ENCODE data around the gene ALG5. TPM values are rescaled to one million over a fixed set of nuclear protein-coding genes. Genes with fewer than 3 reads are reported as not detected.

ALG5 gene
- total RNA-seq, 1 experiment from 2014 or later: 27.0 TPM

DNA sequence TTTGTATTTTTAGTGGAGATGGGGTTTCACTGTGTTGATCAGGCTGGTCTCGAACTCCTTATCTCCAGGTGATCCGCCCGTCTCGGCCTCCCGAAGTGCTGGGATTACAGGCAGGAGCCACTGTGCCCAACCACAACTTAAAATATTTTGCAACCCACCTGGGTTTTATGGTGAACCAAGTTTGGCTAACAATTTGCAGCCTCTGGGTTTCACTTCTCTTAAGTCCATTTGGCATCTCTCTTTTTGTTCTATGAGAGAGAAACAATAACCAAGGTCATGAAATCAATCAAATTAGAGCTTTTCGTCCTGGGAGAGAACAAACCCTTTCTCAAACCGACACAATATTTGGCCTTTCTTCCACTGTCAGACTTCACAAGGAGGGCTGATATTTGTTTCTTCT, 73.5 kb downstream of the ALG5 start:
- no peak overlapping the region for H2BK20ac ChIP-seq (ENCODE audit: low read depth, low read length, poor library complexity, severe bottlenecking)
- H3K9me3 Mint-ChIP-seq: no peaks in the 10 kb centered on the region; a peak in 1 of 5 replicates
- H3K9me3 ChIP-seq (ENCODE audit: control insufficient read depth, low read depth, low read length): no peaks in the 10 kb centered on the region
- no peaks in the 10 kb centered on the region for H3K79me1 ChIP-seq (ENCODE audit: insufficient read depth, low read depth, low read length, poor library complexity, severe bottlenecking)
- H3K23ac ChIP-seq (ENCODE audit: insufficient read length, low read depth, low read length): no peak overlapping the region
- no peak overlapping the region for H2BK5ac ChIP-seq (ENCODE audit: insufficient read length, low read length)
- no peak overlapping the region for H2BK12ac ChIP-seq (ENCODE audit: insufficient read length, low read depth, low read length)
- no peak for DNase-seq
- no peaks in the 10 kb centered on the region for H3K79me2 ChIP-seq (ENCODE audit: insufficient read depth, low read length)
- H4K8ac ChIP-seq (replicated peaks; ENCODE audit: insufficient read length, low read depth, low read length): no peak overlapping the region
- H3K4me1 ChIP-seq (ENCODE audit: insufficient read depth, low read length): no peaks in the 10 kb centered on the region
- H4K20me1 ChIP-seq (ENCODE audit: control insufficient read depth, insufficient read depth, insufficient read length): no peaks in the 10 kb centered on the region
- no peak overlapping the region for H2BK15ac ChIP-seq (ENCODE audit: low read depth, low read length)
- no peak overlapping the region for H3K14ac ChIP-seq (ENCODE audit: insufficient read depth, low read length)
- H3K27ac ChIP-seq (ENCODE audit: insufficient read length, low read depth, low read length): no peak overlapping the region
- H3T11ph ChIP-seq (ENCODE audit: low read length): no peak overlapping the region
- no peak overlapping the region for H2AFZ ChIP-seq (ENCODE audit: low read length)
- H4K91ac ChIP-seq (ENCODE audit: insufficient read length, low read depth, low read length): no peak overlapping the region
- H3K23me2 ChIP-seq (ENCODE audit: insufficient read length, low read depth, low read length, poor library complexity, severe bottlenecking): no peaks in the 10 kb centered on the region
- no peak overlapping the region for H3K27ac Mint-ChIP-seq
- no peak overlapping the region for H3K18ac ChIP-seq (ENCODE audit: insufficient read length, low read depth, low read length)
- no peak overlapping the region for H3K9ac ChIP-seq (ENCODE audit: extremely low read depth, insufficient read length, low read length)
- H3K56ac ChIP-seq (ENCODE audit: insufficient read length, low read depth, low read length): no peak overlapping the region
- no peak overlapping the region for H3K4me2 ChIP-seq (ENCODE audit: insufficient read depth, insufficient read length, low read length)
- WGBS (ENCODE audit: extremely low coverage, insufficient read length, low lambda C conversion rate): no CpG with 5 or more reads among the region's 7 CpGs
- H3K27me3 Mint-ChIP-seq (ENCODE audit: low read depth): peaks cover 23% of the 10 kb centered on the region
- H2BK120ac ChIP-seq (ENCODE audit: low read depth, low read length, poor library complexity, severe bottlenecking): no peak overlapping the region
- H3K27me3 ChIP-seq (ENCODE audit: insufficient read depth, low read length): no peaks in the 10 kb centered on the region
- no peaks in the 10 kb centered on the region for H3K4me1 Mint-ChIP-seq
- H2AK5ac ChIP-seq (ENCODE audit: insufficient read length, low read length): no peak overlapping the region
- no peak overlapping the region for H3K4ac ChIP-seq (ENCODE audit: low read depth, low read length)
- H3K36me3 Mint-ChIP-seq (ENCODE audit: insufficient read depth in 1 of 3, low read depth in 3 of 3): no peaks in the 10 kb centered on the region
- no peak overlapping the region for H4K5ac ChIP-seq (ENCODE audit: insufficient read length, low read depth, low read length)
- TF ChIP-seq, protein P1, sequence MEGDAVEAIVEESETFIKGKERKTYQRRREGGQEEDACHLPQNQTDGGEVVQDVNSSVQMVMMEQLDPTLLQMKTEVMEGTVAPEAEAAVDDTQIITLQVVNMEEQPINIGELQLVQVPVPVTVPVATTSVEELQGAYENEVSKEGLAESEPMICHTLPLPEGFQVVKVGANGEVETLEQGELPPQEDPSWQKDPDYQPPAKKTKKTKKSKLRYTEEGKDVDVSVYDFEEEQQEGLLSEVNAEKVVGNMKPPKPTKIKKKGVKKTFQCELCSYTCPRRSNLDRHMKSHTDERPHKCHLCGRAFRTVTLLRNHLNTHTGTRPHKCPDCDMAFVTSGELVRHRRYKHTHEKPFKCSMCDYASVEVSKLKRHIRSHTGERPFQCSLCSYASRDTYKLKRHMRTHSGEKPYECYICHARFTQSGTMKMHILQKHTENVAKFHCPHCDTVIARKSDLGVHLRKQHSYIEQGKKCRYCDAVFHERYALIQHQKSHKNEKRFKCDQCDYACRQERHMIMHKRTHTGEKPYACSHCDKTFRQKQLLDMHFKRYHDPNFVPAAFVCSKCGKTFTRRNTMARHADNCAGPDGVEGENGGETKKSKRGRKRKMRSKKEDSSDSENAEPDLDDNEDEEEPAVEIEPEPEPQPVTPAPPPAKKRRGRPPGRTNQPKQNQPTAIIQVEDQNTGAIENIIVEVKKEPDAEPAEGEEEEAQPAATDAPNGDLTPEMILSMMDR (conservative IDR thresholded peaks at IDR 0.05): no peak
- H3K4me3 Mint-ChIP-seq: no peak overlapping the region
